ENCODE results near the gene SMG6. TPM values are rescaled to one million over a fixed set of nuclear protein-coding genes. Genes with fewer than 3 reads are reported as not detected.

SMG6 gene
- total RNA-seq, 1 donor = 42.7 TPM

- H3K4me1 ChIP-seq (ENCODE audit: insufficient read depth, low read length) = peaks cover 90% of the 10 kb centered on the region
- no peak for TF ChIP-seq CTCF (IDR thresholded peaks at IDR 0.05; ENCODE audit: extremely low read depth, low read depth, low read length)
- peak overlapping the region; percentile 28 for H3K4me2 ChIP-seq (ENCODE audit: insufficient read depth, low read length)
- no peak for DNase-seq (ENCODE audit: insufficient read length, low spot score, missing footprints)
- no peak overlapping the region for H2AFZ ChIP-seq (ENCODE audit: low read length)
- no peaks in the 10 kb centered on the region for H3K27me3 ChIP-seq (ENCODE audit: insufficient read depth, low read length)
- H4K20me1 ChIP-seq (ENCODE audit: insufficient read depth, low read length) = no peaks in the 10 kb centered on the region
- no peaks in the 10 kb centered on the region for H3K36me3 ChIP-seq (ENCODE audit: insufficient read depth, low read length)
- peak overlapping the region; percentile 50 for H3K27ac ChIP-seq (ENCODE audit: low read depth, low read length)
- H3K9me3 ChIP-seq (ENCODE audit: low read depth, low read length) = no peaks in the 10 kb centered on the region
- H3K79me2 ChIP-seq (ENCODE audit: insufficient read depth, low read length) = no peaks in the 10 kb centered on the region
- no peak overlapping the region for H3K4me3 ChIP-seq (ENCODE audit: insufficient read depth, low read length)
Measured at GRCh38 chr17:2177235-2177811, 126.3 kb downstream of the SMG6 start.

GRCh38 chr17:2176499-2177169 lies 127.0 kb downstream of the SMG6 start:
- no peaks in the 10 kb centered on the region for H3K27me3 ChIP-seq (ENCODE audit: insufficient read depth, low read length)
- H3K27ac ChIP-seq (ENCODE audit: low read depth, low read length) = peak overlapping the region; percentile 50
- peaks cover 89% of the 10 kb centered on the region for H3K4me1 ChIP-seq (ENCODE audit: insufficient read depth, low read length)
- no peak overlapping the region for H3K4me3 ChIP-seq (ENCODE audit: insufficient read depth, low read length)
- no peaks in the 10 kb centered on the region for H3K9me3 ChIP-seq (ENCODE audit: low read depth, low read length)
- no peak overlapping the region for H2AFZ ChIP-seq (ENCODE audit: low read length)
- DNase-seq (ENCODE audit: insufficient read length, low spot score, missing footprints) = no peak
- no peaks in the 10 kb centered on the region for H4K20me1 ChIP-seq (ENCODE audit: insufficient read depth, low read length)
- no peaks in the 10 kb centered on the region for H3K79me2 ChIP-seq (ENCODE audit: insufficient read depth, low read length)
- no peak overlapping the region for H3K4me2 ChIP-seq (ENCODE audit: insufficient read depth, low read length)
- H3K36me3 ChIP-seq (ENCODE audit: insufficient read depth, low read length) = no peaks in the 10 kb centered on the region
- no peak for TF ChIP-seq CTCF (IDR thresholded peaks at IDR 0.05; ENCODE audit: extremely low read depth, low read depth, low read length)

GRCh38 chr17:2175294-2175628 lies 128.3 kb downstream of the SMG6 start:
- no peak for TF ChIP-seq CTCF (IDR thresholded peaks at IDR 0.05; ENCODE audit: extremely low read depth, low read depth, low read length)
- H2AFZ ChIP-seq (ENCODE audit: low read length) = no peak overlapping the region
- no peaks in the 10 kb centered on the region for H3K9me3 ChIP-seq (ENCODE audit: low read depth, low read length)
- H3K4me2 ChIP-seq (ENCODE audit: insufficient read depth, low read length) = peak overlapping the region; percentile 61
- H3K27ac ChIP-seq (ENCODE audit: low read depth, low read length) = peak overlapping the region; percentile 99
- H3K27me3 ChIP-seq (ENCODE audit: insufficient read depth, low read length) = no peaks in the 10 kb centered on the region
- H3K4me3 ChIP-seq (ENCODE audit: insufficient read depth, low read length) = peak overlapping the region; percentile 6
- no peaks in the 10 kb centered on the region for H3K79me2 ChIP-seq (ENCODE audit: insufficient read depth, low read length)
- peaks cover 80% of the 10 kb centered on the region for H3K4me1 ChIP-seq (ENCODE audit: insufficient read depth, low read length)
- no peaks in the 10 kb centered on the region for H4K20me1 ChIP-seq (ENCODE audit: insufficient read depth, low read length)
- H3K36me3 ChIP-seq (ENCODE audit: insufficient read depth, low read length) = peaks cover 5% of the 10 kb centered on the region
- no peak for DNase-seq (ENCODE audit: insufficient read length, low spot score, missing footprints)

GRCh38 chr17:2174468-2175293 lies 128.9 kb downstream of the SMG6 start:
- Histone ChIP-seq H3K4me3 (ENCODE audit: insufficient read depth, low read length) (peak overlapping the region; percentile 45), H3K9me3 (ENCODE audit: low read depth, low read length) (no peaks in the 10 kb centered on the region), H2AFZ (ENCODE audit: low read length) (no peak overlapping the region), H3K27me3 (ENCODE audit: insufficient read depth, low read length) (no peaks in the 10 kb centered on the region), H3K27ac (ENCODE audit: low read depth, low read length) (peak overlapping the region; percentile 99), H3K79me2 (ENCODE audit: insufficient read depth, low read length) (no peaks in the 10 kb centered on the region), H3K4me1 (ENCODE audit: insufficient read depth, low read length) (peaks cover 74% of the 10 kb centered on the region), H3K4me2 (ENCODE audit: insufficient read depth, low read length) (peak overlapping the region; percentile 61), H3K36me3 (ENCODE audit: insufficient read depth, low read length) (peaks cover 11% of the 10 kb centered on the region), H4K20me1 (ENCODE audit: insufficient read depth, low read length) (no peaks in the 10 kb centered on the region)
- DNase-seq (ENCODE audit: insufficient read length, low spot score, missing footprints) = no peak
- peak; percentile 16 for TF ChIP-seq CTCF (IDR thresholded peaks at IDR 0.05; ENCODE audit: extremely low read depth, low read depth, low read length)

Data from osteoblast (primary cell).